Loucy (cell line): Measurements from ENCODE around the gene MARCKSL1.

Experiments
- H2AFZ ChIP-seq: fragments of 200-600 bp; sonication (generic); 2 replicates; pipeline ENCODE4 v1.6.0; 2016; ENCODE audit warnings: antibody characterized with exemption, mild to moderate bottlenecking, low read length, moderate library complexity
- H3F3A ChIP-seq: fragments of 200-600 bp; 2 replicates; pipeline ENCODE4 v1.6.0; 2016; ENCODE audit warnings: antibody characterized with exemption, low read depth, mild to moderate bottlenecking
- H3K27me3 ChIP-seq: fragments of 200-600 bp; sonication (generic); 2 replicates; pipeline ENCODE4 v1.6.1; 2014; ENCODE audit warnings: low read length, mild to moderate bottlenecking; ENCODE audit not compliant: insufficient read depth, poor library complexity, severe bottlenecking
- H3K36me3 ChIP-seq: fragments of 200-600 bp; sonication (generic); 2 replicates; pipeline ENCODE4 v1.6.1; 2016; ENCODE audit warnings: low read length; ENCODE audit not compliant: insufficient read depth
- H3K4me1 ChIP-seq: fragments of 200-600 bp; sonication (generic); 2 replicates; pipeline ENCODE4 v1.5.1; 2014; ENCODE audit warnings: low read length, mild to moderate bottlenecking; ENCODE audit not compliant: insufficient read depth, poor library complexity, severe bottlenecking
- H3K4me2 ChIP-seq: fragments of 200-600 bp; sonication (generic); 2 replicates; pipeline ENCODE4 v1.6.0; 2014; ENCODE audit warnings: antibody characterized with exemption, low read length, low read depth, mild to moderate bottlenecking; ENCODE audit not compliant: poor library complexity, severe bottlenecking
- H3K4me3 ChIP-seq: fragments of 200-600 bp; sonication (generic); 2 replicates; pipeline ENCODE4 v1.5.1; 2014; ENCODE audit warnings: low read length, mild to moderate bottlenecking, mixed read lengths; ENCODE audit not compliant: poor library complexity, severe bottlenecking
- H3K79me2 ChIP-seq: fragments of 200-600 bp; sonication (generic); 2 replicates; pipeline ENCODE4 v1.6.1; 2014; ENCODE audit warnings: low read length; ENCODE audit not compliant: insufficient read depth
- H3K9ac ChIP-seq: fragments of 200-600 bp; sonication (generic); 2 replicates; pipeline ENCODE4 v1.6.0; 2014; ENCODE audit warnings: mild to moderate bottlenecking, low read depth, low read length, moderate library complexity; ENCODE audit not compliant: poor library complexity, severe bottlenecking
- H3K9me2 ChIP-seq: fragments of 200-600 bp; sonication (generic); replicated peaks from 2 replicates; pipeline ENCODE4 v1.6.1; 2016; ENCODE audit warnings: low read depth, low read length, mixed read lengths
- H3K9me3 ChIP-seq: fragments of 200-600 bp; sonication (generic); 2 replicates; pipeline ENCODE4 v1.6.1; 2014; ENCODE audit warnings: mild to moderate bottlenecking, antibody characterized with exemption, low read length, low read depth; ENCODE audit not compliant: insufficient read depth
- H4K20me1 ChIP-seq: fragments of 200-600 bp; sonication (generic); 2 replicates; pipeline ENCODE4 v1.6.0; 2014; ENCODE audit warnings: antibody characterized with exemption, low read length, mild to moderate bottlenecking; ENCODE audit not compliant: insufficient read depth, poor library complexity, severe bottlenecking
- EZH2phosphoT487 ChIP-seq: fragments of 200-600 bp; IDR thresholded peaks from 2 replicates; pipeline ENCODE4 v1.6.1; 2018; ENCODE audit warnings: antibody characterized with exemption, mild to moderate bottlenecking, moderate library complexity, borderline replicate concordance
- TF ChIP-seq, protein P1 (sequence below): fragments of 200-600 bp; sonication (generic); conservative IDR thresholded peaks from 2 replicates; pipeline ENCODE4 v1.5.1; 2014; ENCODE audit warnings: mild to moderate bottlenecking, antibody characterized with exemption, low read length

Gene MARCKSL1

DNA sequence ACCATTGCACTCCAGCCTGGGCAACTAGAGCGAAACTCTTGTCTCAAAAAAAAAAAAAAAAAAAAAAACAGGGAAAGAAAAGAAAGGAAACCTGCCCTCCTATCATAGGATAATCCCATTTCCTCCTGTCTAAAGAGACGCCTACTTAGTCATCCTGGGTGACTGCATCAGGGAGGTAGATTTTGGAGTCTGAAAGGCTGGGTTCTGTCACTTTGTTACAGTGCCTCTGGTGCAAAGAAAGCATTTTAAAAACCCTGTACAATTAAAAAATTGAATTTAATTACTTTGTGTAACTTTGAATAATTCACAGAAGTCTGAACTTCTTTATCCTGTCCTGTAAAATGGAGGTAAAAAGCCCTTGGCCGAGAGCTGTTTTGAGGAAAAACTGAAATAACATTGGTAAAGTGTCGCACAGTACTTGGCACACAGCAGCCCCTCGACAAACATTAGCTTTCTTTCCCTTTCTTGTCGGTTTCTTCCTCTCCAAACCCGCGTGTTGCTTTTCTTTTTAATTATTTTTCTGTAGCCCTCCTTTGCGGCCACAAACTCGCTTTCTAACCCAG lies 44.8 kb downstream of the MARCKSL1 start:
- peak overlapping the region; percentile 86 for H3K4me3 ChIP-seq
- H2AFZ ChIP-seq: peak overlapping the region; percentile 91
- H3F3A ChIP-seq: peaks cover 4% of the 10 kb centered on the region; the same call in 1 of the 2 replicates
- H3K79me2 ChIP-seq: peaks cover 43% of the 10 kb centered on the region
- H3K36me3 ChIP-seq: peaks cover 3% of the 10 kb centered on the region; the same call in 1 of the 2 replicates
- no peaks in the 10 kb centered on the region for H3K9me2 ChIP-seq
- peaks cover 31% of the 10 kb centered on the region for H4K20me1 ChIP-seq
- peaks cover 39% of the 10 kb centered on the region for H3K4me1 ChIP-seq
- H3K27me3 ChIP-seq: no peaks in the 10 kb centered on the region
- no peaks in the 10 kb centered on the region for H3K9me3 ChIP-seq
- TF ChIP-seq, protein P1, sequence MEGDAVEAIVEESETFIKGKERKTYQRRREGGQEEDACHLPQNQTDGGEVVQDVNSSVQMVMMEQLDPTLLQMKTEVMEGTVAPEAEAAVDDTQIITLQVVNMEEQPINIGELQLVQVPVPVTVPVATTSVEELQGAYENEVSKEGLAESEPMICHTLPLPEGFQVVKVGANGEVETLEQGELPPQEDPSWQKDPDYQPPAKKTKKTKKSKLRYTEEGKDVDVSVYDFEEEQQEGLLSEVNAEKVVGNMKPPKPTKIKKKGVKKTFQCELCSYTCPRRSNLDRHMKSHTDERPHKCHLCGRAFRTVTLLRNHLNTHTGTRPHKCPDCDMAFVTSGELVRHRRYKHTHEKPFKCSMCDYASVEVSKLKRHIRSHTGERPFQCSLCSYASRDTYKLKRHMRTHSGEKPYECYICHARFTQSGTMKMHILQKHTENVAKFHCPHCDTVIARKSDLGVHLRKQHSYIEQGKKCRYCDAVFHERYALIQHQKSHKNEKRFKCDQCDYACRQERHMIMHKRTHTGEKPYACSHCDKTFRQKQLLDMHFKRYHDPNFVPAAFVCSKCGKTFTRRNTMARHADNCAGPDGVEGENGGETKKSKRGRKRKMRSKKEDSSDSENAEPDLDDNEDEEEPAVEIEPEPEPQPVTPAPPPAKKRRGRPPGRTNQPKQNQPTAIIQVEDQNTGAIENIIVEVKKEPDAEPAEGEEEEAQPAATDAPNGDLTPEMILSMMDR: no peak
- no peak for TF ChIP-seq EZH2phosphoT487
- H3K4me2 ChIP-seq: peak overlapping the region; percentile 77
- peak overlapping the region; percentile 72 for H3K9ac ChIP-seq

DNA sequence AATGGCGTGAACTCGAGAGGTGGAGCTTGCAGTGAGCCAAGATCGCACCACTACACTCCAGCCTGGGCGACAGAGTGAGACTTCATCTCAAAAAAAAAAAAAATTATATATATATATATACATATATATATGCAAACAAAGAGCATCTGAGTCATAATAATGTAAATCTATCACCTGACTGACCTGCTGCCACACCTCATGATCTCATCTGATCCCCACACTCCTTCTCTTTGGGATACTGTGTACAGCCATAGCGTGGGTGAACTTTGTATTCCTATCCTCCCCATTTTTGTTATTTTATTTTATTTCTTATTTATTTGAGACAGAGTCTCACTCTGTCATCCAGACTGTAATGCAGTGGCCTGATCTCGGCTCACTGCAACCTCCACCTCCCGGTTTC lies 46.8 kb downstream of the MARCKSL1 start:
- Histone ChIP-seq H3K9ac (no peak overlapping the region), H3K9me3 (no peaks in the 10 kb centered on the region), H3K4me1 (peaks cover 23% of the 10 kb centered on the region), H3K79me2 (peaks cover 23% of the 10 kb centered on the region), H2AFZ (no peak overlapping the region), H3F3A (peaks cover 4% of the 10 kb centered on the region; the same call in 1 of the 2 replicates), H3K4me3 (no peak overlapping the region), H3K27me3 (no peaks in the 10 kb centered on the region), H3K9me2 (no peaks in the 10 kb centered on the region), H3K36me3 (peaks cover 15% of the 10 kb centered on the region; the same call in 1 of the 2 replicates), H3K4me2 (no peak overlapping the region), H4K20me1 (peaks cover 15% of the 10 kb centered on the region)
- TF ChIP-seq EZH2phosphoT487: no peak
- TF ChIP-seq, protein P1: no peak

DNA sequence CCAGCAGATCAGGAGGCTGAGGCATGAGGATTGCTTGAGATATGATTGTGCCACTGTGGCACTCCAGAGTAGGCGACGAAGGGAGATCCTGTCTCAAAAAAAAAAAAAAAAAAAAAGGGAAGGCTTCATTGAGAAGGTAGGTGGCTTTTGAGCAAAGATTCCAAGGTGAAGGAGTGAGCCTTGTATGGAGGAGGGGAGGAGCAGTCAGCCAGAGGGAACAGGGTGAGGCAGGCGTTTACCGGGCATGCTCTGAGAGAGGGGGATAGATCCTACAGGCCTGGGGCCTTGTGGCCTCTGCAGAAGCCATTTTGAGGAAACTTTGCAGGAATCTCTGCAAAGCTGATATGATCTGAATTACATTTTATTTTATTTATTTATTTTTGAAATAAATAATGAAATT lies 49.3 kb downstream of the MARCKSL1 start:
- Histone ChIP-seq H3K9ac (no peak overlapping the region), H3F3A (peaks cover 4% of the 10 kb centered on the region; the same call in 1 of the 2 replicates), H3K4me2 (no peak overlapping the region), H3K9me3 (no peaks in the 10 kb centered on the region), H3K4me1 (peaks cover 18% of the 10 kb centered on the region), H3K27me3 (no peaks in the 10 kb centered on the region), H4K20me1 (no peaks in the 10 kb centered on the region), H3K4me3 (no peak overlapping the region), H2AFZ (no peak overlapping the region), H3K9me2 (no peaks in the 10 kb centered on the region), H3K79me2 (no peaks in the 10 kb centered on the region), H3K36me3 (peaks cover 20% of the 10 kb centered on the region; the same call in 1 of the 2 replicates)
- no peak for TF ChIP-seq EZH2phosphoT487
- TF ChIP-seq, protein P1: no peak
